Natural killer cell treated with Interleukin-12 subunit alpha and Interleukin-12 subunit beta and Interleukin-15 and Interleukin-18, amount 100 ng/mL, for 72 hours (primary cell): ENCODE measurements around the gene SCIMP. TPM values are rescaled to one million over a fixed set of nuclear protein-coding genes. Genes with fewer than 3 reads are reported as not detected.

ENCODE experiments used
- ATAC-seq, 2 donors: fragments of 150-1000 bp; cut with Tn5 transposase in 1 of 2; sonication (Bioruptor Pico), chemical (Tn5 transposase) in 1 of 2; 2 replicates each; pipeline ENCODE4 v1.10.0; 2021
- DNase-seq: peaks from one replicate; pipeline ENCODE4 v3.0.0; 2022; ENCODE audit warnings: low spot score
- H3K27ac Mint-ChIP-seq, 2 donors: 1 replicate in 1 of 2; 2 replicates in 1 of 2; pipeline ENCODE4 v1.8.0; 2022; ENCODE audit warnings: mixed read lengths in 2 of 2, mild to moderate bottlenecking in 1 of 2, moderate library complexity in 1 of 2
- H3K27me3 Mint-ChIP-seq, 2 donors: 1 replicate in 1 of 2; 2 replicates in 1 of 2; pipeline ENCODE4 v1.8.0; 2022; ENCODE audit warnings: mixed read lengths in 2 of 2
- H3K36me3 Mint-ChIP-seq: one replicate; pipeline ENCODE4 v1.8.0; 2022; ENCODE audit warnings: mixed read lengths
- H3K4me1 Mint-ChIP-seq, 2 donors: 1 replicate in 1 of 2; 2 replicates in 1 of 2; pipeline ENCODE4 v1.8.0; 2022; ENCODE audit warnings: low read depth in 2 of 2, mixed read lengths in 2 of 2, mild to moderate bottlenecking in 1 of 2
- H3K4me3 Mint-ChIP-seq: one replicate; pipeline ENCODE4 v1.8.0; 2022; ENCODE audit warnings: mixed read lengths
- H3K9me3 Mint-ChIP-seq: 2 replicates; pipeline ENCODE4 v1.8.0; 2022; ENCODE audit warnings: mixed read lengths
- total RNA-seq, 2 donors: library from RNA; stranded (reverse); gene quantifications; one replicate each; pipeline ENCODE4 v1.2.3, GENCODE V29; 2022

SCIMP gene
- total RNA-seq = under 1 TPM in 1 of 2 donors, not detected in 1; 0.17 TPM

- H3K36me3 Mint-ChIP-seq = no peaks in the 10 kb centered on the region
- H3K4me3 Mint-ChIP-seq = no peak within 1 kb of the TSS
- peaks cover 3% of the 10 kb centered on the region for H3K9me3 Mint-ChIP-seq
- peak within 1 kb of the TSS in 1 of 2 donors; percentile 75 for H3K27ac Mint-ChIP-seq
- no peaks in the 10 kb centered on the region for H3K27me3 Mint-ChIP-seq
- peaks cover 47 to 60% of the 10 kb centered on the region in 2 donors for H3K4me1 Mint-ChIP-seq
- ATAC-seq (no peak), DNase-seq (no peak)
Measured at GRCh38 chr17:5234645-5235576, at the start of gene SCIMP. Gene SCIMP, minus strand, starts transcription at chr17:5234860. Its CDS starts 105 bp downstream, at chr17:5234755.

DNA sequence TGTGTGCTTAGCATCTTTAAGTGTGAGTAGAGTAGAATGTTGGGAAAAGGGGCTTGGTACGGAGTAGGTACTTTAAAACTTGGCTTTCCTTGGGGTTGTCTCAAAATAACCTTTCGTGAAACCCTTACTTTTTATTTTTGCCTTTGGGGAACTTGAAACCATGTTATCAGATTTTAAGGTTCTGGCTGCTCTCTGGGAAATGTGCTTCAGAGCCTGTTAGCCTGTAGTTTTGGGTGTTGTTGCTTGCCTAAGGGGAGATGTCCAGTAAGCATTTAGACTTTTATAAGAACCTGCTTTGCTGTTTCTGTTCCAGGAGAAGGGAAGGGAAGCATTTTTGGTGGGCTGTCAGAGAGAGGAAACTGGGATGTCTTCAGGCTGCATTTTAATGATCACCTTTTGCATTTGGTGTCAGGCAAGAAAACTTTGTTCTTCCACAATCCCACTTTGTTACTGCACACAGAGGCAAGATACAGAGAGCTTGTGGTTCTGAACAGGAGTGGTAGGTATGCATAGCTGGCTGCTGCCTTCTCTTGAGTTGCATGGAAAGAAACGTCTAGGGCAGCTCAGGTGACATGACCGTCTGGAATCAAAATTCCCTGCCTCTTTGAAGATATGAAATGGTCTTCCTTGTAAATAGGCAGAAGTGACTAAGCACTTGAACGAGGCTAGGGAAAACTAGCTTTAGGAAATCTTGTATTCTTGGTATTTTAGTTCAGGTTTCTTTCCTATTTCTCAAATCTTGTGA is 49.1 kb upstream of the SCIMP start:
- peak overlapping the region; percentile 76 to 82 for H3K27ac Mint-ChIP-seq
- no peaks in the 10 kb centered on the region for H3K27me3 Mint-ChIP-seq
- peak overlapping the region; percentile 88 for H3K4me3 Mint-ChIP-seq
- peaks cover 23 to 39% of the 10 kb centered on the region in 2 donors for H3K4me1 Mint-ChIP-seq
- no peaks in the 10 kb centered on the region for H3K9me3 Mint-ChIP-seq
- ATAC-seq = no peak
- no peak for DNase-seq
- H3K36me3 Mint-ChIP-seq = no peaks in the 10 kb centered on the region

GRCh38 chr17:5282642-5283217 is 48.1 kb upstream of the SCIMP start:
- ATAC-seq = peak in 1 of 2 donors; percentile 62
- Mint-ChIP-seq H3K4me3 (peak overlapping the region; percentile 88), H3K4me1 (peaks cover 18 to 34% of the 10 kb centered on the region in 2 donors)

DNA sequence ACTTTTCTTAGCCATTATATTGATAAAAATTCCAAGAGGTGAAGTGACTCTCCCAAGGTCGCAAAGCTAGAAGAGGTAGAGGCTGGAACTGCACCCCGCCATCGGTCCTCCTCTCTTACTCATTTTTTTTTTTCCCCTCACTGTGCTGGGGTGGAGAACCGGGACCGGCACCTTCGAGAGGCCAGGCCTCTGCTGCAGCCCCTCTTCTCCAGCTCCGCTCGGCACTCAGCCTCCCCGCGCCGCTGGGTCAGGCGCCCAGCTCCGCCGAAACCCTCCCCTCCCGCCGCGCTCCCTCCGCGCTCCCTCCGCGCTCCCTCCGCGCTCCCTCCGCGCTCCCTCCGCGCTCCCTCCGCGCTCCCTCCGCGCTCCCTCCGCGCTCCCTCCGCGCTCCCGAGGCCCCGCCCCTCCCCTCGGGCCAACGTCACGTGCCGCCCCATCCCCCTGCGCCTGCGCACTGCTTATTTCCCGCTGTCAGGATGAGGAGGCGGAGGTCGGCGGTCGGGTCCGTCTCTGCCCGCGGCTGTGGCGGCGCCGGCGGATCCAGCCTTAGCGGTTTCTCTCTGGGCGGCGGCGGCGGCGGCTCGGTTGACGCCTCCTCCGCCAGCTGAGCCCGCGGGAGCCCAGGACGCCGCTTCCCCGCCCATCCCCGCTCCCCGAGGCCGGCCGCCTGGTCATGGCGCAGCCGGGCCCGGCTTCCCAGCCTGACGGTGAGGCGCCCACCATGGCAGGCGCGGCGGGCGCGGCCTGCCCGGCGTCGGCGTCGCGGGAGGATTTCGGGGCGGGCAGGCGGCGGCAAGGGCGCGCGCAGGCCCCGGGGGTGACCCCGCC is 47.4 kb upstream of the SCIMP start, which contains the start of gene RABEP1:
TSS of gene RABEP1 (plus strand) at position 471 of the 828 bp plus-strand sequence. CDS start at position 674, 203 bp downstream.
- no peaks in the 10 kb centered on the region for H3K9me3 Mint-ChIP-seq
- peak within 1 kb of the TSS; percentile 76 to 82 for H3K27ac Mint-ChIP-seq
- H3K4me1 Mint-ChIP-seq = peaks cover 18 to 32% of the 10 kb centered on the region in 2 donors
- ATAC-seq = peak; percentile 94 to 95
- H3K36me3 Mint-ChIP-seq = no peaks in the 10 kb centered on the region
- peak within 1 kb of the TSS; percentile 88 for H3K4me3 Mint-ChIP-seq
- no peaks in the 10 kb centered on the region for H3K27me3 Mint-ChIP-seq
- DNase-seq = peak; percentile 96

More at GRCh38 chr17:5282642-5283217, 48.1 kb upstream of the SCIMP start:
- no peaks in the 10 kb centered on the region for H3K9me3 Mint-ChIP-seq
- H3K27ac Mint-ChIP-seq = peak overlapping the region; percentile 76 to 82
- no peak for DNase-seq
- no peaks in the 10 kb centered on the region for H3K27me3 Mint-ChIP-seq
- H3K36me3 Mint-ChIP-seq = no peaks in the 10 kb centered on the region

- ATAC-seq = no peak
- Mint-ChIP-seq H3K4me3 (no peak overlapping the region), H3K27me3 (peaks cover 0 to 3% of the 10 kb centered on the region in 2 donors), H3K4me1 (no peaks in the 10 kb centered on the region), H3K27ac (no peak overlapping the region), H3K9me3 (no peaks in the 10 kb centered on the region), H3K36me3 (no peaks in the 10 kb centered on the region)
- DNase-seq = no peak
Measured at GRCh38 chr17:5272322-5272721, 37.7 kb upstream of the SCIMP start.

GRCh38 chr17:5269241-5269960 is 34.7 kb upstream of the SCIMP start:
- no peak for DNase-seq

DNA sequence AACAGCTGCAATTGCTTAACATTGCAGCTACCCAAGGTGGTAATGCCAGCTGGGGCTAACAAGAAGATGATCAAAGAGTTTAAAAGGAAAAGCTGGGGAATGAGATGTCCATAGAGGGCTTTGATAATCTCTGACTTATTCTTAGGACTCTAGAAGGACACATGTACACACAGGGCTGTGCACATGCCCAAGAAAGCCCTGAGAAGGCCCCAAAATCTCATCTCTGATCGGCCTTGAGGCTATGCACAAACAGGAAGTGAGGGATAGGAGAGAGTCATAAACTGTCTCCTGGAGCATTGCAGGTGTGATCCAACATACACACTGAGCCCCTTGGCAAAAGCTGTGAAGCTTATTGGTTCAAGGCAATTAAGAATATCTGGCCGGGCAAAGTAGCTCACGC is 30.2 kb upstream of the SCIMP start:
- Mint-ChIP-seq H3K27me3 (no peaks in the 10 kb centered on the region), H3K27ac (no peak overlapping the region), H3K4me3 (no peak overlapping the region), H3K4me1 (no peaks in the 10 kb centered on the region), H3K36me3 (no peaks in the 10 kb centered on the region), H3K9me3 (no peaks in the 10 kb centered on the region)
- ATAC-seq = no peak
- no peak for DNase-seq

More at GRCh38 chr17:5269241-5269960, 34.7 kb upstream of the SCIMP start:
- no peaks in the 10 kb centered on the region for H3K36me3 Mint-ChIP-seq
- peaks cover 0 to 3% of the 10 kb centered on the region in 2 donors for H3K27me3 Mint-ChIP-seq
- no peaks in the 10 kb centered on the region for H3K4me1 Mint-ChIP-seq
- no peaks in the 10 kb centered on the region for H3K9me3 Mint-ChIP-seq
- ATAC-seq = no peak
- no peak overlapping the region for H3K4me3 Mint-ChIP-seq
- no peak overlapping the region for H3K27ac Mint-ChIP-seq

GRCh38 chr17:5263441-5263840 is 28.8 kb upstream of the SCIMP start:
- Mint-ChIP-seq H3K27ac (no peak overlapping the region), H3K36me3 (no peaks in the 10 kb centered on the region)

GRCh38 chr17:5262416-5262991 is 27.8 kb upstream of the SCIMP start:
- peak overlapping the region in 1 of 2 donors; percentile 3 for H3K27ac Mint-ChIP-seq
- no peak overlapping the region for H3K4me3 Mint-ChIP-seq
- no peaks in the 10 kb centered on the region for H3K9me3 Mint-ChIP-seq
- no peak for DNase-seq
- H3K27me3 Mint-ChIP-seq = no peaks in the 10 kb centered on the region
- no peaks in the 10 kb centered on the region for H3K36me3 Mint-ChIP-seq
- H3K4me1 Mint-ChIP-seq = no peaks in the 10 kb centered on the region
- no peak for ATAC-seq

More at GRCh38 chr17:5263441-5263840, 28.8 kb upstream of the SCIMP start:
- Mint-ChIP-seq H3K4me3 (no peak overlapping the region), H3K9me3 (no peaks in the 10 kb centered on the region), H3K27me3 (no peaks in the 10 kb centered on the region), H3K4me1 (no peaks in the 10 kb centered on the region)
- DNase-seq = no peak
- ATAC-seq = no peak

DNA sequence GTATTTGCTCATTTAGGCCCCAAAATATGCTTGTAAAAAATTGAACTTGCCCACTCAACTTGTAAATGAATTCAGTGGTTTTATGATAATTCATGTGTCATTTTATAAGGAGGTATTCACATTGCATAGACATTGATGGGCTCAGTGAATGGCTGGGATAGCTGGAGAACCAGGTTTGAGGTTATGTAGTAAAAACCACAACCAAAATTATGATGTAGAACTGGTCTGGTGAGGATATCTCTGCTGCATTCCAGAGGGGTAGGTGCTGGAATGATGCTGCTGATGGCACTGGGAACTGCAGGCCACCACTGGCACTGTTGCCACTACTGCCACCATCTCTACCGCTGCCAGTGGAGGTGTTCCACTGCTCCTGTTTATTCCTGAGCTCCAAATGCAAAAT is 25.9 kb upstream of the SCIMP start:
- H3K27me3 Mint-ChIP-seq = no peaks in the 10 kb centered on the region
- no peak for ATAC-seq

DNA sequence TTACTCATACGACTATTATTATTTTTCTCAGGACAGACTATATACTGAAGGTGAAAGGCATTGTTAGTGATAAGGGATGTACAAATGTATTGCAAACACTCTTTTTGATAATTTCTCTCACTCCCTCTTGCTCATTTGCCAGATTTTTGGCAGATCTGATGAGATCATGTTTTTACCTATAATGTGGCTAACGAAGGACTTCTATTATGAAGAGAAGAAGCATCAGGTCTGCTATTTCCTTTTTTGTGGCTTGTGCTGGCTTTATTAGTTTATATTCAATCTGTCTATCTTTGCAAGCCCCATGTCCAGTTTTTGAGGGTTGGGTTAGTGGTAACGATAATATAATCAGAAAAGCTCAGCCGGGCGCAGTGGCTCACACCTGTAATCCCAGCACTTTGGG is 22.5 kb upstream of the SCIMP start:
- DNase-seq = no peak
- Mint-ChIP-seq H3K4me3 (no peak overlapping the region), H3K36me3 (no peaks in the 10 kb centered on the region), H3K4me1 (peaks cover 5 to 6% of the 10 kb centered on the region in 2 donors), H3K27me3 (no peaks in the 10 kb centered on the region), H3K27ac (no peak overlapping the region), H3K9me3 (no peaks in the 10 kb centered on the region)
- ATAC-seq = no peak

More for the DNA sequence above, 25.9 kb upstream of the SCIMP start:
- Mint-ChIP-seq H3K9me3 (no peaks in the 10 kb centered on the region), H3K27ac (no peak overlapping the region), H3K36me3 (no peaks in the 10 kb centered on the region), H3K4me3 (no peak overlapping the region), H3K4me1 (no peaks in the 10 kb centered on the region)
- DNase-seq = no peak

DNA sequence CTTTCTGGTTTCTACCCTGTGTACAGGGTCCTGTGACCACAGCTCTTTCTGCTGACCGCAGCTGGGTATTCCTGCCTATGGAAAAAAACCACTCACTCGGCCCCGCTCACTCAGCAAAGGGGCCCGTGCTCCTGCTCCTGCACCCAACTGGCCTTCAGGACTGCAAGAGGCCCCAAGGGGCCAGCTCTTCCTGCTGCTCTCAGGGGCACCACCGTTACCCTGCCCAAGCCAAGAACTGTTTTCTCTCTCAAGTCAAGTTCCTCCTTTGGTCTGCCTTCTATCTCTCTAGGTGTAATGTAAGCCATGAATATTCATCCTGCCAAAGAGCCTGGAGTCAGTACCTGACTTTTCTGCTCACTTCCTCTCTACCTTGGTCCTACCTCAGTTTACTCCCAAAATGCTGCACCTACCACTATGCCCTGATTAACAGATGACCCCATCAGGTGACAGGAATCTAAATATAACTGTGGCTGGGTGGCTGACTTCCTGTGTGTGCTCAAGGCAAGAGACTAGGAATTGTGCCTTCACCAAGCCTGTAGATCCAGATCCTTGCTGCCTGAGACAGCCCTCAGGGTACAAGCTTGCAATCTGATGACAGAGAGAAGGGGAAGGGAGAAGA is 20.4 kb upstream of the SCIMP start:
- Mint-ChIP-seq H3K9me3 (no peaks in the 10 kb centered on the region), H3K4me3 (no peak overlapping the region), H3K4me1 (peaks cover 5 to 6% of the 10 kb centered on the region in 2 donors), H3K27ac (peak overlapping the region in 1 of 2 donors; percentile 11), H3K27me3 (no peaks in the 10 kb centered on the region), H3K36me3 (no peaks in the 10 kb centered on the region)
- no peak for ATAC-seq
- no peak for DNase-seq
